Suppressor macrophage treated with lipopolysaccharide for 1 hour (primary cell): Measurements from ENCODE around the gene HSPA9.
A peak's percentile ranks its signal among the peaks of the same experiment; 100 is the strongest.

ENCODE experiments used
- DNase-seq, 3 donors: peaks; one replicate each; pipeline ENCODE4 v3.0.0-alpha.2; 2020 to 2022

Gene HSPA9

DNA sequence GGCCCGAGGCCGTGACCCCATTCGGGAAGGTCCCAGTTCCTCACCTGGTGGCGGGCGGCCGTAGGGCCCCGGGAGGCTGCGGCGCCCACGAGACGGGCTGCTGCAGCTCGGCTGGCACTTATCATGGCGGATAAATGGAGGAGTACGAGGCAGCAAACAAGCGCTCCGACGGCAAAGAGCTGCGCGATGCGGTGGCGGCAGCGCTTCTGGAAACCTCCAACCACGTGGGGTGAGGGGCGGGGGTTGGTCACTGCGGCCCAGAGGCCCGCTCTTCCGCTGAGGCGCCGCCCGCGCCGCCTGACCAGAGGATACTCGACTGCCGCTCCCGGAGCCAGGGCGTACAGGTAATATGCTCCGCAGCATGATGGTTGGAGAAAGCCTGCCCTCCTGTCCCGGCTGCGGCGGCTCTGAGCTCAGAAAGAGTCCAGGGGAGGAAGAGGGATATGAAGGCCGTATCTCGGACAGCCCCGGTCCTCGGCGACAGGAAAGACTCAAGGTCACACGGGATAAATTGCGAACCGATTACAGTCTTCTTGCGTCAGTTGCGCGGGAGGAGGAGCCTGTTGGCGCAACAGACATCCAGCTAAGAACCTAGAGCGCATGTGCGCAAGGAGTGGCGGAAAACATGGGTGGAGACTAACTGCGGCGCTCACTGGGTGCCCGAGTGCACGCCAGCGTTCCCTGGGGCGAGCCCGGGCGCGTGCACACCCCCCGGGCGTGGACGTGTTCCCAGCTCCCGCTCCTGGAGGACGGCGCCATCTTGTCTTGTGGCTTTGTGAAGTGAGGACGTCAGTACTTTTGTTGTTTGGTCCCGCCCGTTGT, at the start of gene HSPA9:
Gene HSPA9 (minus strand): TSS at position 208 of the 822 bp plus-strand sequence. CDS start 83 bp downstream, at position 125.
- DNase-seq = peak; percentile 98 to 100 (median 100)

DNA sequence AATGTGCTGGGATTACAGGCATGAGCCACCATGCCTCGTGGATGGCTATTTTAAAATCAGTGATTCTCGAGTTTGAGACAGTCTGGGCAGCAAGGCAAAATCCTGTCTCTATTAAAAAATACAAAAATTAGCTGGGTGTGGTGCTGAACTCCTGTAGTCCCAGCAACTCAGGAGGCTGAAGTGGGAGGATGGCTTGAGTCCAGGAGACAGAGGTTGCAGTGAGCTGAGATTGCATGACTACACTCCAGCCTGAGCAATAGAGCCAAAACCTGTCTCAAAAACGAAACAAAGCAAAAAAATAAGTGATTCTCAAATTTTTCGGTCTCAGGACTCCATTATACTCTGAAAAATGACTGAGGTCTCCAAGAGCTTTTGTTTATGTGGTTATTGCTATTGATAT, 47.9 kb upstream of the HSPA9 start:
- DNase-seq = no peak

- DNase-seq = no peak
Measured at GRCh38 chr5:138622051-138622450, 46.9 kb upstream of the HSPA9 start.

GRCh38 chr5:138620663-138621224, 45.5 kb upstream of the HSPA9 start:
- no peak for DNase-seq

DNA sequence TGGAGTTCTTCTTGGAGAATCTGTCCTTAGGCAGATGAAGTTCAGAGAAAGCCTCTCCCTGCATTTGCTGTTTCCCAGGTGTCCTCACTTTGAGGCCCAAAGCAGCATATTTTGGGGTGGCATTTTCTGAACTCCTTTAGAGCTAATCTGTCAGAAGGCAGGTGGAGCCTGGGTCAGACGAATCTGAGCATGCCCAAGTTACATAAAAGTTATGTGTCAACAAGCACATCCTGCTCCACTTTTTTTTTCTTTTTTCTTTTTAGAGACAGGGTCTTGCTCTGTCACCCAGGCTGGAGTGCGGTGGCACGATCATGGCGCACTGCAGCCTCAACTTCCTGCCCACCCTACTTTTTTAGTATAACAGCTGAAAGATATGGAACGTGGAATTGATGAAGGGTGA, 41.3 kb upstream of the HSPA9 start:
- no peak for DNase-seq

DNA sequence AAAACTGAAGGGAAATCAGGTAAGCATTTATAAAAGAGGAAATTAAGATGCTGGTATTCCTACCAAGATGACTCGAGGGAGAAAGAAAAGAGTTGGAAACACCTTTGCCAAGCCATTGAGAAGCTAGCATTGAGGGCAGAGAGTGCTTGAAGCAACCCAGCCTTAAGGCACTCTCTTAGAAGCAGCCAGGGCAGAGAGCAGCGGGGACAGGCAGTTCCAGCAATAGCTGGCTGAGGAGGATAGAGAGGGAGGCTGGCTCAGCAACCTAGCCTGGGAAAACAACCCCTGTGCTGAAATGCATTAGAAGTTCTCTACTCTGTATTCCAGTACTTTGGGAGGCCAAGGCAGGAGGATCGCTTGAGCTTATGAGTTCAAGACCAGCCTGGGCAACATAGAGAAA, 40.3 kb upstream of the HSPA9 start:
- no peak for DNase-seq

- peak; percentile 50 to 72 (median 69) for DNase-seq
Measured at GRCh38 chr5:138611678-138612218, 36.5 kb upstream of the HSPA9 start.

DNA sequence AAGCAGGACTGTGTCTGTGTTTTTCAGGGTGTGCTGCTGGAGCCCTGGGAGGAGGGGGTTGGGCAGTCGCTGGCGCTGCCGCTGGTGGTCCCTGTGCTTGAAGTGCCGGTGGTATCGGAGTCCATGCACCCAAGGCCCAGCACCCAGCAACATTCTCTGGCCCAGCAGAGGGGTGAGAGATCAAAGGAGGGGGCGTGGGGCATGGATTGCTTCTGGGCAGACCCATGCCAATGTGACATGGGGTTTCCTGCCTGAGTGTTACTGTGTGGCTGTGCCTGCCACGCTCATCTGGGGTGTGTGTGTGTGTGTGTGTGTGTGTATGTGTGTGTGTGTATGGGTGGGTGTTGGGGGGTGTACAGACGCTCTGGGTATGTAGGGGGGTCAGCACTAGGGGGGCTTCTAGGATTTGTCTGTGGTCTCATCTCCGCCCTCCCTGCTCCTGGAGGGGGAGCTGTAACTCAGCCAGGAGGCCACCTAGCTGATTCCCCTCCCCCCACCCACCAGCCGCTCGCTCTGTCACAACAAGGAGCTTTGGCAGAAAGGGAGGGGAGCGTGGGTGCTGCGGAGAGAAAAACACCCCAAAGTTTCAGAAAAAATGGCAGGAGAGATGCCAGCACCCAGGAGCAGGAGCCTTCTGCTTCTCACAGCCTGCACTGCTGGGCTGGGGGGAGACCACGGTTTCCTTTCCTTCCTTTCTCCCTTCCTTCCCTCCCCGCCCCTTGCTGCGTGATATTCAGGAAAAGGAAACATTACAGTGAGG, 35.9 kb upstream of the HSPA9 start:
- peak; percentile 64 to 80 (median 76) for DNase-seq

- DNase-seq = peak in 2 of 3 donors; percentile 29 to 34
Measured at GRCh38 chr5:138610415-138610917, 35.3 kb upstream of the HSPA9 start.

DNA sequence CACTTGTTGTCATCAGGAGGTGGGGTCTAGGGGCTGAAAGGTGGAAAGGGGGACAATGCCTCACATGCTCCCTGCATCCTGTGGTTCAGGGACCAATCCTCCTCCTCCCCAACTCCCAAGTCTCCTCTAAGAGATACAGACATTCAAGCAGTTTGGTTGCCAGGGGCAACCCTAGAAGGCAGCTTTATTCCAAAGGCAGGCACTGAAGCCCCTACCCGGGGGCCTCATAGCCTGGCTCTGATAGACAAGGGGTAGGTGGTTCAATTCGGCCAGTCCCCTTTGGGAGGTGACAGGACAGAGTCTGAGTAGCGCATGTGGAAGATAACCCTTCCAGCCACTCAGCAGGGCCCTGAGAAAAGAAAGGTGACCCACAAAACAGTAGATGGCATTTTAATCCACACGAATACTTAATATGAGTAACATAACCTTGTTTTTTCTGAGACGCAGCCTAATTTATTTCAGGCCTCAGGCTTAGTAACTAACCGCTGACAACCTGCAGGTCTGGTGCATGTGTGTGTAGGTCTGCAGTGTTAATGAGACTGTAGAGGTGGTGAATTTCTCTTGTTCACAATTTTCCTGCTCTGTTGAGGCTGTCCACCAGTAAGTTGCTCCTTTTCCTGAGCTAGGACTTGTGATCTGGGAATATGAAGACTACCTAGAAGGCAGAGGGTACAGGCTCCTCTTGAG, 31.3 kb upstream of the HSPA9 start:
- DNase-seq = no peak

DNA sequence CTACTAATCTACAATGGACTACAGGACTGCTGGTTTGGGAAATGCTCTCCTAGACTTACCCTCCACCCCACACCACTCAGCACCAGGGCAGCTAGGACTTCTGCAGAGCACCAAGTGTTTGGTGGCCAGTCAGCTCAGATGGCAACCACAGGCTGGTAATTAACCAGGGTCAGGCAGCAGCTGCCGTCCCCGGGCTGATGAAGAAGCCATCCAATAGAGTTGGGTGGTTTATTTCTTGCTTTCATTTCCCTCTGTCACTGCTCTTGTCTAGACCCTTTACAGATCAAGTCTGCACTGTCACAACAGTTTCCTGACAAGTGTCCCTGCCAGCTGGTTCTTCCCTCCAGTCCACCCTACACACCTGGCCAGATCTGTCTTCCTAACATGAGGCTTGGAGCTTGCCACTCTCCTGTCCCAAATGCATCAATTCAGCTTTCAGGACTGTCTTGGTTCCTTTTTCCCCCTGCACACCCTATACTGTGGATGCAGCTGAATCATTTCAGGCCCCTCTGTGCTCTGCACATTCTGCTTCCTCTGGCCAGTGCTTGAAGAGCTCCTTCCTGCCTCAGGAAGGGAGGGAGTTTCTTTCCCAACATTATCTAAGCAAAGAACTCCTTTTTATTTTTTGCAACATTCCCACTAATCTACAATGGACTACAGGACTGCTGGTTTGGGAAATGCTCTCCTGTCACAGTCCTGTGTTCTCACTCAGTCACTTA, 30.2 kb upstream of the HSPA9 start:
- DNase-seq = peak; percentile 33 to 42 (median 37)

- DNase-seq = no peak
Measured at GRCh38 chr5:138604176-138604785, 29.1 kb upstream of the HSPA9 start.

- DNase-seq = peak; percentile 67 to 81 (median 79)
Measured at GRCh38 chr5:138603249-138603920, 28.2 kb upstream of the HSPA9 start.

- no peak for DNase-seq
Measured at GRCh38 chr5:138602371-138603000, 27.3 kb upstream of the HSPA9 start.

- peak; percentile 78 to 91 (median 90) for DNase-seq
Measured at GRCh38 chr5:138601444-138601843, 26.2 kb upstream of the HSPA9 start.

DNA sequence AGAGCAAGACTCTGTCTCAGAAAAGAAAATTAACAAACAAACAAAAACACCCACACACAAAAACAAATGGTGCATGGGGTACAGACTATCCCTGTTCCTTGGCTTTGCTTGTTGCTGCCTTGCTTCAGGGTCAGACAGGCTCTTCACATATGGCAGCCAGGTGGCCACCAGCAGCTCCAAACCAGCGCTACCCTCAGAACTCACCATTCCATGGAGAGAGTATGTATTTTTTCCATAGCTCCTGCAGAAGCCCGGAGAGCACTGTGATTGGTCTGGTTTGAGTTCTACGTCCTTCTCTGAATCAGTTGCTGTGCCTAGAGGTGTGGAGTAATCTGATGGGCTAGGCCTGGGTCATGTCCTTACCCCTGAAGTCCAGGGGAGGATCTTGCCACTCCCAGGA, 25.2 kb upstream of the HSPA9 start:
- no peak for DNase-seq

- peak in 1 of 3 donors; percentile 23 for DNase-seq
Measured at GRCh38 chr5:138597661-138598400, 22.6 kb upstream of the HSPA9 start.

DNA sequence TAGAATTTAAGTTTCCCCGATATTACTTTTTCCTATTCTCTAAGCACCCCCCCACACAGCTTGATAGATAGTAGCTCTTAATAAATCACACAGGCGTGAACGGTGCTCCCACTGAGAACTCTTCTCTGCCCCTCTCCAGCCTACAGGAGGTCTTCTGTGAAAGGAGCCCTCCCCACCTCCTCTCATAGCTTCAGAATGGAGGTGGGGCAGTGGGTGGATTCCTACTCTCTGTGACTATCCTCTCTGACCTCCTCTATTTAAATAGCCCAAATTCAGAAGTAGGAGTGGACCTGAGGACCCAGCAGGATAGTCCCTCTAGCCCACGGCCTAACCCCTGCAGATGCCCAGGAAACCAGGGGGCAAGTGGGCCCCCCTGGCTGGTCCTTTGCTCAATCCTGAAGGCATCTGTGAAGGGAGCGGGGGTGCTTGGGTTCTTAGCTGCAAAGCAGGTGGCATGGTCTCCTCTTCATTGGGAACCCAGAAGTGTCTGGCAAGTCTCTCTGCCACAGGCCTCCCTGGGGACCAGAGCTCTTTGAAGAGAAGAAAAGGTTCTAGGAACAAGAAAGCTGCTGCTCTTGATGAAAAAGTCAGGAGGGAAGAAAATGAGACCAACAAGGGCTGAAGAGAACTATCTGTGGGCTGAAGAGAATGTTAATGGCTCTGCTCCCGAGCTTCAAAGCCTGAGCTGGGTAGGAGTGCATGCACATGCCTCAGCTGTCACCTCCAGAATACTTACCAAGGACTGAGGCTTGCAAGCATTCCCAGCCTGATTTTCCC, 21.1 kb upstream of the HSPA9 start:
- no peak for DNase-seq
